ENCODE data around the gene MED4.

MED4 gene

GRCh38 chr13:48094781-48095502, at the start of gene MED4:
Gene MED4 (minus strand): TSS chr13:48095104. CDS start chr13:48095078, 26 bp downstream.
- DNase-seq (ENCODE audit: low read depth in 2 of 2), result peak; percentile 96 to 97

GRCh38 chr13:48144413-48145035, 49.6 kb upstream of the MED4 start:
- DNase-seq (ENCODE audit: low read depth in 2 of 2), result no peak

GRCh38 chr13:48142436-48142835, 47.5 kb upstream of the MED4 start:
- no peak for DNase-seq (ENCODE audit: low read depth in 2 of 2)

GRCh38 chr13:48138270-48138669, 43.4 kb upstream of the MED4 start:
- no peak for DNase-seq (ENCODE audit: low read depth in 2 of 2)

GRCh38 chr13:48132961-48133360, 38.1 kb upstream of the MED4 start:
- DNase-seq (ENCODE audit: low read depth in 2 of 2), result no peak

GRCh38 chr13:48131533-48131932, 36.6 kb upstream of the MED4 start:
- no peak for DNase-seq (ENCODE audit: low read depth in 2 of 2)

- peak; percentile 2 for DNase-seq (ENCODE audit: low read depth in 2 of 2)
These were observed 32.3 kb upstream of the MED4 start for GRCh38 chr13:48126944-48127830.

GRCh38 chr13:48125794-48126228, 30.9 kb upstream of the MED4 start:
- no peak for DNase-seq (ENCODE audit: low read depth in 2 of 2)

GRCh38 chr13:48123812-48124211, 28.9 kb upstream of the MED4 start:
- DNase-seq (ENCODE audit: low read depth in 2 of 2), result no peak

- DNase-seq (ENCODE audit: low read depth in 2 of 2), result no peak
These were observed 26.8 kb upstream of the MED4 start for GRCh38 chr13:48121733-48122132.

GRCh38 chr13:48120241-48120640, 25.3 kb upstream of the MED4 start:
- DNase-seq (ENCODE audit: low read depth in 2 of 2), result no peak

GRCh38 chr13:48118030-48118429, 23.1 kb upstream of the MED4 start:
- no peak for DNase-seq (ENCODE audit: low read depth in 2 of 2)

- no peak for DNase-seq (ENCODE audit: low read depth in 2 of 2)
These were observed 21.9 kb upstream of the MED4 start for GRCh38 chr13:48116808-48117207.

- DNase-seq (ENCODE audit: low read depth in 2 of 2), result no peak
These were observed 18.8 kb upstream of the MED4 start for GRCh38 chr13:48113756-48114130.

GRCh38 chr13:48112896-48113755, 18.2 kb upstream of the MED4 start:
- no peak for DNase-seq (ENCODE audit: low read depth in 2 of 2)

GRCh38 chr13:48110931-48111721, 16.2 kb upstream of the MED4 start:
- DNase-seq (ENCODE audit: low read depth in 2 of 2), result no peak

- no peak for DNase-seq (ENCODE audit: low read depth in 2 of 2)
These were observed 15.4 kb upstream of the MED4 start for GRCh38 chr13:48110132-48110868.

GRCh38 chr13:48108106-48108505, 13.2 kb upstream of the MED4 start:
- no peak for DNase-seq (ENCODE audit: low read depth in 2 of 2)

GRCh38 chr13:48097793-48098192, 2.9 kb upstream of the MED4 start:
- DNase-seq (ENCODE audit: low read depth in 2 of 2), result no peak

- no peak for DNase-seq (ENCODE audit: low read depth in 2 of 2)
These were observed 1.8 kb upstream of the MED4 start for GRCh38 chr13:48096670-48097069.
